GM18505 (cell line): Measurements from ENCODE around the gene TRIM44.
"Not testable (repeated sequence)": the region's sequence is repeated elsewhere in the genome, so short reads cannot be mapped to it uniquely, and the experiment has no call there.

Experiments used
- ATAC-seq: cut with Tn5 transposase; IDR thresholded peaks from one replicate; pipeline ENCODE4 v1.9.1; 2021; ENCODE audit not compliant: unreplicated experiment
- POLR2A ChIP-seq: IDR thresholded peaks from 4 replicates; pipeline ENCODE4 v1.6.1; 2011; ENCODE audit warnings: borderline replicate concordance; ENCODE audit not compliant: insufficient read depth, insufficient read length; ENCODE audit errors: extremely low read depth

Gene TRIM44

GRCh38 chr11:35814081-35814695 lies 151.6 kb downstream of the TRIM44 start:
- ATAC-seq, result no peak
- TF ChIP-seq POLR2A, result no peak

- TF ChIP-seq POLR2A, result no peak
- ATAC-seq, result no peak
These were observed 152.2 kb downstream of the TRIM44 start for GRCh38 chr11:35814720-35815305.

GRCh38 chr11:35815556-35816315 lies 153.2 kb downstream of the TRIM44 start:
- no peak for TF ChIP-seq POLR2A

GRCh38 chr11:35820614-35821013 lies 158.0 kb downstream of the TRIM44 start:
- ATAC-seq, result no peak
- no peak for TF ChIP-seq POLR2A

More at GRCh38 chr11:35815556-35816315, 153.2 kb downstream of the TRIM44 start:
- ATAC-seq, result no peak

- no peak for ATAC-seq
These were observed 160.4 kb downstream of the TRIM44 start for GRCh38 chr11:35822815-35823495.

GRCh38 chr11:35823742-35824298 lies 161.2 kb downstream of the TRIM44 start:
- ATAC-seq, result no peak
- TF ChIP-seq POLR2A, result no peak

More at GRCh38 chr11:35822815-35823495, 160.4 kb downstream of the TRIM44 start:
- no peak for TF ChIP-seq POLR2A

GRCh38 chr11:35825386-35825785 lies 162.8 kb downstream of the TRIM44 start:
- no peak for TF ChIP-seq POLR2A
- no peak for ATAC-seq

- no peak for ATAC-seq
These were observed 163.4 kb downstream of the TRIM44 start for GRCh38 chr11:35826006-35826405.

GRCh38 chr11:35826949-35827348 lies 164.4 kb downstream of the TRIM44 start:
- ATAC-seq, result no peak
- TF ChIP-seq POLR2A, result no peak

More at GRCh38 chr11:35826006-35826405, 163.4 kb downstream of the TRIM44 start:
- no peak for TF ChIP-seq POLR2A

- ATAC-seq, result no peak
- no peak for TF ChIP-seq POLR2A
These were observed 173.6 kb downstream of the TRIM44 start for GRCh38 chr11:35836205-35836604.

GRCh38 chr11:35838071-35838470 lies 175.5 kb downstream of the TRIM44 start:
- ATAC-seq, result no peak
- TF ChIP-seq POLR2A, result no peak

GRCh38 chr11:35838697-35839367 lies 176.3 kb downstream of the TRIM44 start:
- ATAC-seq, result not testable (repeated sequence)

- no peak for TF ChIP-seq POLR2A
These were observed 177.0 kb downstream of the TRIM44 start for GRCh38 chr11:35839368-35840161.

GRCh38 chr11:35841733-35842132 lies 179.2 kb downstream of the TRIM44 start:
- no peak for ATAC-seq
- no peak for TF ChIP-seq POLR2A

More at GRCh38 chr11:35839368-35840161, 177.0 kb downstream of the TRIM44 start:
- no peak for ATAC-seq
